Naive thymus-derived CD4-positive, alpha-beta T cell (primary cell): ENCODE results near the gene TEAD2. TPM values are rescaled to one million over a fixed set of nuclear protein-coding genes. Genes with fewer than 3 reads are reported as not detected.

Experiments used
- ATAC-seq: fragments of 150-1000 bp; cut with Tn5 transposase; 2 replicates; pipeline ENCODE4 v1.10.0; 2021; ENCODE audit warnings: mild to moderate bottlenecking, moderate library complexity
- CTCF ChIA-PET: fragments of 350-600 bp; sonication (Branson Sonifier 250); formaldehyde crosslinking; loops from one replicate; lab custom pipeline; 2021; ENCODE audit warnings: antibody characterized with exemption; lab: Charles Lee
- POLR2A ChIA-PET: fragments of 350-600 bp; sonication (Branson Sonifier 250); formaldehyde crosslinking; loops from one replicate; lab custom pipeline; 2021; ENCODE audit warnings: antibody characterized with exemption, inconsistent platforms; lab: Charles Lee
- DNase-seq, 9 donors: peaks; one replicate each; pipeline versions ENCODE4 v3.0.0 to v3.0.0-alpha.2; 2020 to 2022; ENCODE audit warnings: mixed read lengths in 1 of 9
- H3K27ac ChIP-seq: one replicate; pipeline ENCODE4 v1.7.0; 2013; ENCODE audit warnings: mild to moderate bottlenecking, low read depth, low read length, moderate library complexity
- H3K27me3 ChIP-seq, 2 donors: one replicate each; pipeline ENCODE4 v1.7.0; 2013; ENCODE audit warnings: low read length in 2 of 2, mild to moderate bottlenecking in 2 of 2, moderate library complexity in 2 of 2; ENCODE audit not compliant: control insufficient read depth in 2 of 2, insufficient read depth in 2 of 2
- H3K36me3 ChIP-seq, 3 experiments: 1 replicate in 2 of 3; 2 replicates in 1 of 3; pipeline ENCODE4 v1.7.0; 2013; ENCODE audit warnings: low read length in 3 of 3, mild to moderate bottlenecking in 3 of 3, moderate library complexity in 1 of 3; ENCODE audit not compliant: insufficient read depth in 3 of 3, control insufficient read depth in 2 of 3
- H3K4me1 ChIP-seq, 2 donors: one replicate each; pipeline ENCODE4 v1.7.0; 2013; ENCODE audit warnings: low read length in 2 of 2, mild to moderate bottlenecking in 2 of 2, moderate library complexity in 1 of 2; ENCODE audit not compliant: control insufficient read depth in 2 of 2, insufficient read depth in 2 of 2
- H3K4me3 ChIP-seq: 2 replicates; pipeline ENCODE4 v1.7.0; 2013; ENCODE audit warnings: mild to moderate bottlenecking, low read length
- H3K9me3 ChIP-seq, 3 experiments: 1 replicate in 2 of 3; 2 replicates in 1 of 3; pipeline ENCODE4 v1.7.0; 2013; ENCODE audit warnings: low read length in 3 of 3; ENCODE audit not compliant: control insufficient read depth in 2 of 3
- H3K27ac Mint-ChIP-seq, 9 donors: one replicate each; pipeline ENCODE4 v1.8.0; 2020 to 2022; ENCODE audit warnings: mixed read lengths in 9 of 9, mild to moderate bottlenecking in 8 of 9, moderate library complexity in 5 of 9, inconsistent platforms in 2 of 9
- H3K27me3 Mint-ChIP-seq, 5 donors: one replicate each; pipeline ENCODE4 v1.8.0; 2021 to 2022; ENCODE audit warnings: mixed read lengths in 5 of 5, mild to moderate bottlenecking in 1 of 5
- H3K36me3 Mint-ChIP-seq, 5 donors: one replicate each; pipeline ENCODE4 v1.8.0; 2020 to 2022; ENCODE audit warnings: mixed read lengths in 5 of 5, mild to moderate bottlenecking in 3 of 5, inconsistent platforms in 1 of 5
- H3K4me1 Mint-ChIP-seq, 7 donors: one replicate each; pipeline ENCODE4 v1.8.0; 2020 to 2022; ENCODE audit warnings: mixed read lengths in 7 of 7, mild to moderate bottlenecking in 3 of 7, inconsistent platforms in 1 of 7
- H3K4me3 Mint-ChIP-seq, 10 donors: one replicate each; pipeline ENCODE4 v1.8.0; 2020 to 2022; ENCODE audit warnings: mild to moderate bottlenecking in 10 of 10, mixed read lengths in 10 of 10, moderate library complexity in 6 of 10, inconsistent platforms in 2 of 10
- H3K9me3 Mint-ChIP-seq, 11 donors: one replicate each; pipeline ENCODE4 v1.8.0; 2020 to 2022; ENCODE audit warnings: mixed read lengths in 11 of 11, mild to moderate bottlenecking in 4 of 11, inconsistent platforms in 1 of 11, moderate library complexity in 1 of 11
- intact Hi-C, 2 donors: fragments of 100-400 bp; cut with micrococcal nuclease; formaldehyde crosslinking; loops; one replicate each; pipeline ENCODE4 v1.15.1; 2023
- polyA plus RNA-seq, 2 donors: library from polyadenylated mRNA; unstranded; fragments of 300-500 nt; fragmentation: Illumina TruSeq; gene quantifications; one replicate each; pipeline ENCODE4 v1.2.3, GENCODE V29; 2021
- total RNA-seq, 6 experiments: library from RNA in 5 of 6; stranded (reverse) in 5 of 6; gene quantifications; 1 replicate in 5 of 6; 2 replicates in 1 of 6; pipeline ENCODE4 v1.2.3 and lab custom pipeline; 2021 to 2026

The TEAD2 gene
- total and polyA plus RNA-seq, 7 experiments from 2014 or later: 0.29 TPM; not detected in 6

DNA sequence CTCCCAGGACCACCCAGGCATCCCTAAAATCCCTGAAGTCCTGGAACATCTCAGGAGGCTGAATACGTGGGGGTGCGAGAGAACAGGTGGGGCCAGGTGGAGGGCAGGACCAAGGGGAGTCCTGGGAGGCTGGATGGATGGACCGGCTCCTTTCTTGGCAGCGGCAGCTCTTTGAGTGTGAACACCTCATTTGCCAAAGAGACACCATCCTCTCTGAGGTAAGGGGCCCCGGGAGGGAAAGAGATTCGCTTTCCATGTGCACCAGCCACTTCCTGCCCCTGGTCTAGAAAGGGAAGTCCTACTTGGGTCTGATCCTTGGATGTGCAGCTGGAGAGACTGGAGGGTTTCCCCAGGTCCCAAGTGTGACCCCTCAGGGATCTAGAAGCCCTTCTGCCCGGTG is 44.9 kb upstream of the TEAD2 start:
- CTCF ChIA-PET: interaction anchor here (1.8 kb wide), 1 partner anchor 10 kb away, joined by 4 read pairs; no protein-coding TSS in a partner anchor
- Mint-ChIP-seq H3K4me3 (peak overlapping the region in 2 of 10 donors; percentile 56 to 74), H3K27me3 (peaks cover 0 to 4% (median 0%) of the 10 kb centered on the region in 5 donors)

DNA sequence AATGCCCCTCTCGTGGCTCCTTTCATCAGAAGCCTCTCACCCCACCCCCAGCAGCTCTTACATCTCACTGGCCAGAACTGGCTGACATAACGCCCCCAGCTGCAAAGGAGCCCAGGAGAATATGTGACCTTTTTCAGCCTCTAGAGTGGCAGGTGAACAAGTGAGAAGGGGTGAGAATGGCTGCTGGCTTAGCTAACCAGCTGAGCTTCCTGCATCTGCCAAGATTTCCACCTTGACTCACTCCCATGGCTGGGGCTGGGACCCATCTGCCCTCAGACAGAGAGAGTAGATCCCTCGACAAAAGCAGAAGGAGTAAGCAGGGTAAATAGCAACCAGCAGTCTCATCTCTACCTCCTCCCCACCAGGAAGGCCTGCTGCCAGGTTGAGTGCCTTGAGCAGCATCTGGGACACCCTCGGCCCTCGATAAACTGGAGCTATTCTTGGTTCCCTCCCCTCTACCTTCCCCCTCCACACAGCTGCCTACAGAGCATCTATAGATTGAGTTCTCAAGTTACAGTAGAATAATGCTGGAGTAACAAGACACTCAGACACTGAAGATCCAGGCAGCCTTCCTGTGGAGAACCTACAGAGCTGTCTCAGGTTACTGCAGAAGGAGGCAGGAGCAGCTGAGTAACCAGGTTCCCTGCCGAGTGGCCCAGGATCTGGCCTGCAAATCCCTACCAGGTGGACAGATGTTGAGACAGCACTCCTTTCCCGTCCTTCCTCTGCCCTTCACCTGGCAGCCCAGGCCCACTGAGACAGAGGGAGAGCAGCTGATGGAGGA is 41.4 kb upstream of the TEAD2 start:
- Mint-ChIP-seq H3K36me3 (no peaks in the 10 kb centered on the region), H3K27ac (peak overlapping the region in 3 of 9 donors; percentile 5 to 75 (median 36)), H3K27me3 (peaks cover 0 to 4% (median 0%) of the 10 kb centered on the region in 5 donors), H3K4me1 (peaks cover 14 to 55% (median 28%) of the 10 kb centered on the region in 7 donors), H3K9me3 (peaks cover 0 to 2% (median 0%) of the 10 kb centered on the region in 11 donors), H3K4me3 (peak overlapping the region in 1 of 10 donors; percentile 16)
- H3K4me3 ChIP-seq: no peak overlapping the region
- no peaks in the 10 kb centered on the region for H3K36me3 ChIP-seq
- ChIA-PET CTCF (interaction anchor here (0.8 to 1.0 kb wide), 2 partner anchors 36 to 66 kb away, joined by 3 read pairs; no protein-coding TSS in a partner anchor), POLR2A (interaction anchor here (1.1 kb wide), 1 partner anchor 9 kb away, joined by 3 read pairs; no protein-coding TSS in a partner anchor)
- no peak for DNase-seq
- H3K27ac ChIP-seq: no peak overlapping the region
- no peaks in the 10 kb centered on the region for H3K9me3 ChIP-seq
- intact Hi-C loops: no loop called here
- H3K27me3 ChIP-seq: no peaks in the 10 kb centered on the region
- no peak for ATAC-seq
- peaks cover 0 to 24% of the 10 kb centered on the region in 2 donors for H3K4me1 ChIP-seq

More for the DNA sequence above, 44.9 kb upstream of the TEAD2 start:
- no peak overlapping the region for H3K4me3 ChIP-seq
- Mint-ChIP-seq H3K4me1 (peaks cover 40 to 77% (median 52%) of the 10 kb centered on the region in 7 donors), H3K9me3 (no peaks in the 10 kb centered on the region), H3K27ac (no peak overlapping the region), H3K36me3 (peaks cover 0 to 6% (median 0%) of the 10 kb centered on the region in 5 donors)
- ATAC-seq (no peak), DNase-seq (no peak)
- peaks cover 16 to 37% of the 10 kb centered on the region in 2 donors for H3K4me1 ChIP-seq
- H3K36me3 ChIP-seq: no peaks in the 10 kb centered on the region
- no peaks in the 10 kb centered on the region for H3K9me3 ChIP-seq
- POLR2A ChIA-PET: interaction anchor here (0.9 to 2.2 kb wide), 4 partner anchors 10 to 45 kb away, joined by 3 to 7 read pairs (median 5); no protein-coding TSS in a partner anchor
- H3K27me3 ChIP-seq: no peaks in the 10 kb centered on the region
- intact Hi-C loops: loop anchor here in 1 of 2 donors (5.0 kb wide), 1 partner anchor 35 kb away; the partner anchor contains the start of gene SLC17A7
- H3K27ac ChIP-seq: no peak overlapping the region

DNA sequence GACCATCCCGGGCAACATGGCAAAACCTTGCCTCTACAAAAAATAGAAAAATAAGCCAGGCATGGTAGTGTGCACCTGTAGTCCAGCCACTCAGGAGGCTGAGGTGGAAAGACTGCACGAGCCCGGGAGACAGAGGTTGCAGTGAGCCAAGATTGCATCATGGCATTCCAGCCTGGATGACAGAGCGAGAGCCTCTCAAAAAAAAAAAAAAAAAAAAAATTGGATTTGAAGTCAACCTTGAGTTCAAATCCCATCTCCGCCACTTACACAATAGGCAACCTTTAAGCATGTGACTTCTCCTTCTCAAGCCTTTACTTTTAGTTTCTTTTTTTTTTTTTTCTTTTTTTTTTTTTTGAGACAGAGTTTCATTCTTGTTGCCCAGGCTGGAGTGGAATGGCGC is 37.8 kb upstream of the TEAD2 start:
- no peak for ATAC-seq
- peaks cover 0 to 4% (median 0%) of the 10 kb centered on the region in 11 donors for H3K9me3 Mint-ChIP-seq
- H3K36me3 ChIP-seq: no peaks in the 10 kb centered on the region
- H3K27me3 ChIP-seq: no peaks in the 10 kb centered on the region
- POLR2A ChIA-PET: no interaction called here
- H3K4me1 Mint-ChIP-seq: peaks cover 14 to 46% (median 23%) of the 10 kb centered on the region in 7 donors
- H3K27ac ChIP-seq: no peak overlapping the region
- H3K9me3 ChIP-seq: no peaks in the 10 kb centered on the region
- intact Hi-C loops: no loop called here
- H3K4me3 ChIP-seq: no peak overlapping the region
- no peak for DNase-seq
- no peaks in the 10 kb centered on the region for H3K36me3 Mint-ChIP-seq
- peaks cover 0 to 20% of the 10 kb centered on the region in 2 donors for H3K4me1 ChIP-seq
- H3K27me3 Mint-ChIP-seq: no peaks in the 10 kb centered on the region
- H3K27ac Mint-ChIP-seq: no peak overlapping the region
- CTCF ChIA-PET: interaction anchor here (1.0 kb wide), 1 partner anchor 9 kb away, joined by 3 read pairs; no protein-coding TSS in a partner anchor
- H3K4me3 Mint-ChIP-seq: no peak overlapping the region

DNA sequence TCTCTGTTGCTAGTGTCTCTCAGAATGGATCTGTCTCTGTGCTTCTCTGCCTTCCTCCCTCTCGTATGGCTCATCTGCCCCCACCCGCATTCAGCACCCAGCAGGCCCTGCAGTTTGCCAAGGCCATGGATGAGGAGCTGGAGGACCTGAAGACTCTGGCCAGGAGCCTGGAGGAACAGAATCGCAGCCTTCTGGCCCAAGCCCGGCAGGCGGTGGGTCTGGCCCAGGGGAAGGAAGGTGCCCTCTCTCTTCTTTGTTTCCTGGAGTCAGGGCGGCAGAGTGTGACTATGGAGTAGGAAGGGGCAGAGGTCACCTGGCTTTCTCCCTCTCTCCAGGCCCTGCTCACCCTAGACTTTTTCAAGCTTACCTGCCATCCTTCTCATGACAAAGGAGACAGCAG is 36.7 kb upstream of the TEAD2 start:
- H3K4me1 ChIP-seq: peaks cover 0 to 20% of the 10 kb centered on the region in 2 donors
- H3K27ac Mint-ChIP-seq: peak overlapping the region in 5 of 9 donors; percentile 5 to 70 (median 49)
- peaks cover 14 to 35% (median 23%) of the 10 kb centered on the region in 7 donors for H3K4me1 Mint-ChIP-seq
- H3K9me3 ChIP-seq: no peaks in the 10 kb centered on the region
- DNase-seq (no peak), ATAC-seq (no peak)
- H3K36me3 ChIP-seq: no peaks in the 10 kb centered on the region
- POLR2A ChIA-PET: interaction anchor here (1.1 kb wide), 1 partner anchor 46 kb away, joined by 3 read pairs; no protein-coding TSS in a partner anchor
- H3K27me3 Mint-ChIP-seq: no peaks in the 10 kb centered on the region
- CTCF ChIA-PET: no interaction called here
- no peaks in the 10 kb centered on the region for H3K36me3 Mint-ChIP-seq
- H3K9me3 Mint-ChIP-seq: peaks cover 0 to 4% (median 0%) of the 10 kb centered on the region in 11 donors
- intact Hi-C loops: no loop called here
- peak overlapping the region in 8 of 10 donors; percentile 0 to 76 (median 53) for H3K4me3 Mint-ChIP-seq
- H3K4me3 ChIP-seq: no peak overlapping the region
- H3K27ac ChIP-seq: no peak overlapping the region
- no peaks in the 10 kb centered on the region for H3K27me3 ChIP-seq

DNA sequence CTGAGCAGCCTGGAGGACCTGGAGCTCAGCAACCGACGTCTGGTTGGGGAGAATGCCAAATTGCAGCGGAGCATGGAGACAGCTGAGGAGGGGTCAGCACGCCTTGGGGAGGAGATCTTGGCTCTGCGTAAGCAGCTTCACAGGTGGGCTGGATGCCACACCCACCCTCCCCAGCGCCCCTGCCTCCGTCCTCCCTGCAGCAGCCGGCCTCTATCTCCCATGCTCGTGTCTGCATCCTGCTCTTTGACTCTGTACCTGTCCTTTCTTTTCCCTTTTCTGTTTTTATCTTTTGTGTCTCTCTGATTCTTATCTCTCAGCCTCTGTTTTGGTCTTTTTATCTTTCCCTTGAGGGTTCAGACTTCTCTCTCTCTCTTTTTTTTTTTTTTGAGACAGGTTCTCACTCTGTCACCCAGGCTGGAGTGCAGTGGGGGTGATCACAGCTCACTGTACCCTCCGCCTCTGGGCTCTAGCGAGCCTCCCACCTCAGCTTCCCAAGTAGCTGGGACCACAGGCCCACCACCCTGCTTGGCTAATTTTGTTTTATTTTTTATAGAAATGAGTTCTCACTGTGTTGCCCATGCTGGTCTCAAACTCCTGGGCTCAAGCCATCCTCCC is 35.9 kb upstream of the TEAD2 start:
- intact Hi-C loops: no loop called here

More for the DNA sequence above, 35.9 kb upstream of the TEAD2 start:
- Mint-ChIP-seq H3K4me3 (peak overlapping the region in 8 of 10 donors; percentile 29 to 76 (median 53)), H3K36me3 (no peaks in the 10 kb centered on the region), H3K27ac (peak overlapping the region in 7 of 9 donors; percentile 36 to 86 (median 70)), H3K4me1 (peaks cover 14 to 28% (median 23%) of the 10 kb centered on the region in 7 donors), H3K9me3 (peaks cover 0 to 4% (median 0%) of the 10 kb centered on the region in 11 donors), H3K27me3 (no peaks in the 10 kb centered on the region)
- CTCF ChIA-PET: interaction anchor here (0.6 kb wide), 1 partner anchor 15 kb away, joined by 3 read pairs; no protein-coding TSS in a partner anchor
- no peaks in the 10 kb centered on the region for H3K9me3 ChIP-seq
- no peaks in the 10 kb centered on the region for H3K27me3 ChIP-seq
- no peaks in the 10 kb centered on the region for H3K36me3 ChIP-seq
- DNase-seq (peak in 2 of 9 donors; percentile 12 to 28), ATAC-seq (peak; percentile 46)
- no peak overlapping the region for H3K4me3 ChIP-seq
- POLR2A ChIA-PET: interaction anchor here (1.1 to 1.2 kb wide), 3 partner anchors 13 to 47 kb away, joined by 3 to 6 read pairs (median 3); no protein-coding TSS in a partner anchor
- peaks cover 0 to 20% of the 10 kb centered on the region in 2 donors for H3K4me1 ChIP-seq
- H3K27ac ChIP-seq: no peak overlapping the region
